DMS114 treated with DMSO at 0.1 percent for 48 hours (cell line): ENCODE data around the gene MAN2A2.
"Not testable (repeated sequence)": the region's sequence is repeated elsewhere in the genome, so short reads cannot be mapped to it uniquely, and the experiment has no call there.

Experiments used
- DNase-seq: peaks from one replicate; lab custom pipeline; 2025; ENCODE audit not compliant: unreplicated experiment; lab: John Stamatoyannopoulos, UW

MAN2A2 gene

DNA sequence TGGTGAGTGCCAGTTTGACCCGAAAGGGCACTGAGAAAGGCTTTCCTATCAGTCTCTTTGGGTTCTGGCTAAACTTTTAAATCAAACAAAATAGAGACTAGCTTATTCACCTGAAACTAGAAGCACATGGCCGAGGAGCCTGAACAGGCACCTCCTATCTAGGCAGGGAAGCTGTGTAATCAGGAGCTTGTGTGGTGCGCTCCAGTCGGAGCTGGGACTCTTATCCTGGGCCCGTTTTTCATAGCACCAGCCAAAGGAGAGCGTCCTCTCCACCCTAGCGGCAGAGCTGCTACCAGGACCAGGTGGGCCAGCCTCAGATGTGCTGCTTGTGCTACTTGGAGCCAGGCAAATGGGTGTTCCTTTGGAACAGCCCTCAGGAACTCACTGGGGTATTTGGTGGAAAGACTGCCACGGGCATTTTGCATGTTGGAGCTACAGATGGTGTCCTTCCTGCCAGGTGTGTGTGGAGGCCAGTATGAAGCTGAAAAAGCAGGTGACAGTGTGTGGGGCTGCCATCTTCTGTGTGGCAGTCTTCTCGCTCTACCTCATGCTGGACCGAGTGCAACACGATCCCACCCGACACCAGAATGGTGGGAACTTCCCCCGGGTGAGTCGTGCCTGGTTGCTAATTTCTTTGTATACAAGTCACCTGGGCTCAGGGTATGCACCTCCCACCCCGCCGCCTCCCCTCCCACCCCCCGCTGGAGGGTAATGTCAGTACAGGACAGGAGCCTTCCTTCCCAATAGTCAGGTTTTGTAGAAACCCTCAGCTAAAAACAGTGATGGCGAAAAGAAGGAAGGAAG is 833 bp downstream of the MAN2A2 start:
- no peak for DNase-seq

DNA sequence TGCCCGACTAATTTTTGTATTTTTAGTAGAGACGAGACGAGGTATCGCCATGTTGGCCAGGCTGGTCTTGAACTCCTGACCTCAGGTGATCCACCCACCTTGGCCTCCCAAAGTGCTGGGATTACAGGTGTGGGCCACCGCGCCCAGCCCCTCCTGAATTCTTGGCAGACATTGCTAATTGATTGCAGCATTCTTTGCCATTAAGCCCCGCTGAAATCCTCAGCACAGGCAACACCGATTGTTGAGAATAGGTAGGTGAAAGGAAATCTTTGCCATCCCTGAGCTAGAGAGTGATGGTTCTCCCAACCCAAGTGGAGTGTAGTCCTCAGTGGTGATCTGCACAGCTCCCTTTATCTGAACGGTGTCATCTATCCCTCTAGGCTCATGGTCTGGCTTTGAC is 1.6 kb downstream of the MAN2A2 start:
- no peak for DNase-seq

DNA sequence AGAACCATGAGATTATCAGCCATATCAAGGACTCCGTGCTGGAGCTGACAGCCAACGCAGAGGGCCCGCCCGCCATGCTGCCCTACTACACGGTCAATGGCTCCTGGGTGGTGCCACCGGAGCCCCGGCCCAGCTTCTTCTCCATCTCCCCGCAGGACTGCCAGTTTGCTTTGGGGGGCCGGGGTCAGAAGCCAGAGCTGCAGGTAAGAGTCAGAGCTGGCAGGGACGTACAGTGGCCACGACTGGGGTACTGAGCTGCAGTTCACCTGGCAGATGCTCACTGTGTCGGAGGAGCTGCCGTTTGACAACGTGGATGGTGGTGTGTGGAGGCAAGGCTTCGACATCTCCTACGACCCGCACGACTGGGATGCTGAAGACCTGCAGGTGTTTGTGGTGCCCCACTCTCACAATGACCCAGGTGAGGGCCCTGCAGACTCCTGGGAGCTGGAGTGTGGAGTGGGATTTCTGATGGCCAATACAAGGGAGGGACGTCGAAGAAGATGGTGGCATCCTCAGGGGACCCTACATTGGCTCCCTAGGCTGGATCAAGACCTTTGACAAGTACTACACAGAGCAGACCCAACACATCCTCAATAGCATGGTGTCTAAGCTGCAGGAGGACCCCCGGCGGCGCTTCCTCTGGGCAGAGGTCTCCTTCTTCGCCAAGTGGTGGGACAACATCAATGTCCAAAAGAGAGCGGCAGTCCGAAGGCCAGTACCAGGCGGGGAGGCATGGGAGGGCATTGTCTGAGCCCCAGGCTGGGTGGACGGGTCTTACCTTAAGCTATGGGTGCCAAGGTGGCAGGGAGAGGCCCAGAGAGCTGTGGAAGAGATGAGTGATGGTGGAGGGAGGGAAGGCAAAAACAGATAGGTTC is 2.4 kb downstream of the MAN2A2 start:
- DNase-seq = no peak

DNA sequence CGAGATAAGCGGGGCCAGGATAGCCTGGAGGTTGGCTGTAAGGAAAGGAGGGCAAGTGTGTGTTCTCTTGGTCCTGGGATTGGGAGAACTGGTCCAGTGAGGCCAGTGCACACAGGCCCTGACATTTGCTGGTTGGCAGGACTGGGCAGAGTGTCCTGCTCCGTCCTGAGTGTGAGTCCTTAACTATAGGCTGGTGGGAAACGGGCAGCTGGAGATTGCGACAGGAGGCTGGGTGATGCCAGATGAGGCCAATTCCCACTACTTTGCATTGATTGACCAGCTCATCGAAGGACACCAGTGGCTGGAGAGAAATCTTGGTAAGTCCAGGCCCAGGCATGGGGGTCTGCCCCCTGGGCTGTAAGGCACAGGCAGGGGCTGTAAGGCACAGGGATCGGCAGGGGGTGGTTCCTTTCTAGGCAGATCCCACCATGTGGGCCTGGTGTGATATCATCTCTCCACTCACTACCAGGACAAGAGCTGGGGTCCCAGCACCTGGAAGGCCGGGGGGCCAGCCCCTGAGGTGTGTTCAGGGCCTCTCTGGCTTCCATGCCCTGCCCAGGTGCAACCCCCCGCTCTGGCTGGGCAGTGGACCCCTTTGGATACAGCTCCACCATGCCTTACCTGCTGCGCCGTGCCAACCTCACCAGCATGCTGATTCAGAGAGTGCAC is 3.2 kb downstream of the MAN2A2 start:
- DNase-seq = no peak

DNA sequence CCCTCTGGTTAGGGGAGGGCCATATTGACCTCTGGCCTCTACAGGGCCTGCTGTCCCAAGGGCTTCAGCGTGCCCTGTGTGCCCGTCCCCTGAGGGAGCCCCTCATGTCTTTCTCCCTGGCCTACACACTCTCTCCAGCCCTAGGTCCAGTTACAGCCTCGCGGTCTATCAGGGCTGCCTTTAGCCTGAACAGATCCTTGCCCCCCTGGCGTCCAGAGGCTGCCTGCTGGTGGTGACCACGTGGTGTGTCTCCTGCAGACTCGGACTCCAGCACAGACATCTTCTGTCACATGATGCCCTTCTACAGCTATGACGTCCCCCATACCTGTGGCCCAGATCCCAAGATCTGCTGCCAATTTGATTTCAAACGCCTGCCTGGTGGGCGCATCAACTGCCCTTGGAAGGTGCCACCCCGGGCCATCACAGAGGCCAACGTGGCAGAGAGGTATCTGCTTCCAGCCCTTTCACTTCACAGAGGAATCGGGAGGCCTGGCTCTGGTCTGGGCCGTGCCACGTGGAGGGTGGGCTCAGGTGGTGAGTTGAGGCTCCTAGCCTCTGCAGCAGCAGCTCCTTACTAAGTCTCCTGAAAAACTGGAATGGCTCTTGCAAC is 4.1 kb downstream of the MAN2A2 start:
- DNase-seq = no peak

DNA sequence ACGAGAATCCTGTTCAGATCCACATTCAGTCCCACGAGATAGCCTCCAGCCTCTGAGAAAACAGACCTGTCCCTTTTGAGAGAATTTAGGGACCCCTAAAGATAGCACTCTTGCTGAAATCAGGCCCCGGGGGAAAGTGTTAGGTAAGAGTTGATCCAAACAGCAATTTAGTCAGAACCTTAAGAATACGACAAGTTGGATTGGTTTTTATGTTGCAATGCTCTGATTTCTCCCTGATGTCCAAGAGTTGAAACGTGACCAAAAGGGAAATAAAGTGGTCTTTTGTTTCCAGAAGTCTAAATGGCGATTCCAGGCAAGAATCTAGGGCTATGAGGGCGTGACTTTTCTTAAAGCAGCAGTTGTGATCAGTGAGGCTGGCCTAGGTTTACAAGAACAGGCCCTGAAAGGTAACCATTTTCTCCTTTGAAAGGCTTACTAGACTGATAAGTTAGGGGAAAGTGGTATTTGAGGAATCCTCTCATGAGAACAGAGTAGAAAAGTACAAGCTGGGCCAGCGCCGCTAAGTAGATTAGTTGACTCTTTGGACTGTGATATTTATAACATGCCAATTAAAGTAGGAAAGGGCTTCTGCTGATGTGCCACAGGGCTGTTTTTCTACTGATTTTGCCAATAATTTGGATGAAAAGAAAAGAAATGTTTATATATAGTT is 4.9 kb downstream of the MAN2A2 start:
- no peak for DNase-seq

DNA sequence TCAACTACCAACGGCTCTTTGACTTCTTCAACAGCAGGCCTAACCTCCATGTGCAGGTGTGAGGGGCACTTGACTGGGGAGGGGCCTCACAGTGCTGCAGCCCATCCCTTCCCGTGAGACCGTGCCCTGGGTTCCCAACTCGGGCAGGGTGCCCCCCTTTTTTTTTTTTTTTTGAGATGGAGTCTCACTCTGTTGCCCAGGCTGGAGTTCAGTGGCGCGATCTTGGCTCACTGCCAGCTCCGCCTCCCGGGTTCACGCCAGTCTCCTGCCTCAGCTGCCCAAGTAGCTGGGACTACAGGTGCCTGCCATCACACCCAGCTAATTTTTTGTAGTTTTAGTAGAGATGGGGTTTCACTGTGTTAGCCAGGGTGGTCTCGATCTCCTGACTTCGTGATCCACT is 6.3 kb downstream of the MAN2A2 start:
- not testable (repeated sequence) for DNase-seq

DNA sequence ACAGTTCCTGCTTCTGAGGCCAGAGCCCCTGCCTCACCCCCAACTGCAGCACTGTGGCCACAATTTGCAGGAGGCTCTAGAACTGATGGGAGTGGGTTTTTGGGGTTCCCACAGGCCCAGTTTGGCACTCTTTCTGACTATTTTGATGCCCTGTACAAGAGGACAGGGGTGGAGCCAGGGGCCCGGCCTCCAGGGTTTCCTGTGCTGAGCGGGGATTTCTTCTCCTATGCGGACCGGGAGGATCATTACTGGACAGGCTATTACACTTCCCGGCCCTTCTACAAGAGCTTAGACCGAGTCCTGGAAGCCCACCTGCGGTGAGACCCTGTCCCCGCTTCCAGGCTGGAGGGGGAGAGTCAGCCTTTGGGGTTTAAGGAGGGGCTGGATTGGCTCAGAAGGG is 6.9 kb downstream of the MAN2A2 start:
- no peak for DNase-seq

DNA sequence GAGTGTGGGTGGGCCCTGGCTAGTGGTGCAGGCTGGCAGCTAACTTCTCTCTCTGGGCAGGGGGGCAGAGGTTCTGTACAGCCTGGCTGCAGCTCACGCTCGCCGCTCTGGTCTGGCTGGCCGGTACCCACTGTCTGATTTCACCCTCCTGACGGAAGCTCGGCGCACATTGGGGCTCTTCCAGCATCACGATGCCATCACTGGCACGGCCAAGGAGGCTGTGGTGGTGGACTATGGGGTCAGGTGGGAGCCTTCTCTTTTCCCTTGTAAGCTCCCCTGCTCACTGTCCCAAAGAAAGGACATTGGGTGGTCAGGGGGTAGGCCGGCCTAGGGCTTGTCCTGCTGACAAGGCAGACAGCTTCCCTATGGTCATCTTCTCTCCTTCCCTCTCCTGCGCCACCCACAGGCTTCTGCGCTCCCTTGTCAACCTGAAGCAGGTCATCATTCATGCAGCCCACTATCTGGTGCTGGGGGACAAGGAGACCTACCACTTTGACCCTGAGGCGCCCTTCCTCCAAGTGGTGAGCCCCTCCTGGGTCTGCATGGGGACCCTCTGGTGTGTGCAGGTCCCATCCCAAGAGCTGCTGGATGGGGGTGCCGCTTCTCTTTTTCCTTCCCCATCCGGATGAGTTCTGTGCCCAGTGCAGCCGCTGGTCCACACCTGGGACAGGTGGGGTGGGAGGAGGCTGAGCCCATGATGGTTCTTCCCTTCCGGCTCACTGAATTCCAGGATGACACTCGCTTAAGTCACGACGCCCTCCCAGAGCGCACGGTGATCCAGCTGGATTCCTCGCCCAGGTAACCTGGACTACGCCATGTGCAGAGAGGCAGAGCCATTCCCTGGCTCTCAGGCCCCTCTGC is 7.6 kb downstream of the MAN2A2 start:
- no peak for DNase-seq

DNA sequence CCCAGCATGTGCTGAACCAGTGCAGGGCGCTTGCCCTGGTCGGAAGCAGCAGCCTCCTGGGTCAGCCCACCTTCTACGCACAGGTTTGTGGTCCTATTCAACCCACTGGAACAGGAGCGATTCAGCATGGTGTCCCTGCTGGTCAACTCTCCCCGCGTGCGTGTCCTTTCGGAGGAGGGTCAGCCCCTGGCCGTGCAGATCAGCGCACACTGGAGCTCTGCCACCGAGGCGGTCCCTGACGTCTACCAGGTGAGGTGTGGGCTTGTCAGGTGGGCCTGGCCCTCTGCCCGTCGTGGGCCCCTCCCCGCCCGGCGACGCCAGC is 8.2 kb downstream of the MAN2A2 start:
- no peak for DNase-seq

DNA sequence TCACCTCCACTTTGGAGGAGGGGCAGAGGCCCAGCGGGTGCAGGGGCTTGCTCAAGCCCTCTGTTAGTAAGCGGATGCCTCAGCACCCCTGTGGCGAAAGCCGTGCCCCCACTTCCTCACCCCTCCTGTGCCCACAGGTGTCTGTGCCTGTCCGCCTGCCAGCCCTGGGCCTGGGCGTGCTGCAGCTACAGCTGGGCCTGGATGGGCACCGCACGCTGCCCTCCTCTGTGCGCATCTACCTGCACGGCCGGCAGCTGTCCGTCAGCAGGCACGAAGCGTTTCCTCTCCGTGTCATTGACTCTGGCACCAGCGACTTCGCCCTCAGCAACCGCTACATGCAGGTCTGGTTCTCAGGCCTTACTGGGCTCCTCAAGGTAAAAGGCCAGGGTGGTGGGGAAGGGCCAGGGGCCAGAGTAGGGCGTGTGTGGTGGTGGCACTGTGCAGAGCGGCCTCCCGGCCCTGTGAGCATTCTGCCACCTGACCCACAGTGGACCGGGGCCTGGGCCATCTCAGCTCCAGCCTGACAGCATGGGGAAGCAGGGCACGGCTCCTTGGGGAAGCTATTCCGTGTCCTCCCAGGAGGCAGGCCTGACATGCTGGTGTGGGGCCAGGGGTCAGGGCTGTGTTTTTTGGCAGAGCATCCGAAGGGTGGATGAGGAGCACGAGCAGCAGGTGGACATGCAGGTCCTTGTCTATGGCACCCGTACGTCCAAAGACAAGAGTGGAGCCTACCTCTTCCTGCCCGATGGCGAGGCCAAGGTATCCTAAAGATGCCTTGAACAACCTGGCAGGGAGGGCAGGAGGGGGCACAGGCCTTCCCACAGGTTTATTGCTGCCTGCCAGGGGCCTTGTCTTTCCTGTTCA is 9.0 kb downstream of the MAN2A2 start:
- no peak for DNase-seq

DNA sequence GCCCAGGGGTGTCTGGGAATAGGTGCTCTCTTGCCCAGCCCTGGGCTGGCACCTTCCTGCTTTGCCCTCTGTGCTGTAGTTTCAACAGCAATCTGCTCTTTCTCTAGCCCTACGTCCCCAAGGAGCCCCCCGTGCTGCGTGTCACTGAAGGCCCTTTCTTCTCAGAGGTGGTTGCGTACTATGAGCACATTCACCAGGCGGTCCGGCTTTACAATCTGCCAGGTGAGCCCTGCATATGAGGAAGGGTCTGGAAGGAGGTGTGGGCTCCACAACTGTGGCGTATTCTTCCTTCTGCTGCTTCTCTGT is 9.6 kb downstream of the MAN2A2 start:
- no peak for DNase-seq

DNA sequence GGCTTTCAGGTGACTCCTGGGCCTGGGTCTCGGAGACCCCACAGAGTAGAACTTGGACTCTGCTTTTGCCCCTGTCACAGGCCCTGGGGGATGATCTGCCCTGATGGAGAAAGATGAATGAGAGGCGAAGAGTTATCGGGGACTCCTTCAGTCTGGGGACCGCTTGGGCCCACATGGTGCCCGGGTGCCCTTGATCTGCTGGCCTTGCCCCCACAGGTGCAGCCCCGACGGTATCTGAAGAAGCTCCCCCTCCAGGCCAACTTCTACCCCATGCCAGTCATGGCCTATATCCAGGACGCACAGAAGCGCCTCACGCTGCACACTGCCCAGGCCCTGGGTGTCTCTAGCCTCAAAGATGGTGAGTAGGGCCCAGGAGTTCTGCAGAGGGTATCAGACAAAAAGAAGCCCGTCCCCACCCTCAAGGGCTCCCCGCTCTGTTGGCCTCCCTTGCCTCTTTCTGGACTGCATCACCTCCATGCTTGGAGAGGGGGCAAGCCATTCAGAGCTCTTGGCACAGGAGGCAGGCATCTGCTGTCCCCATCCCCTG is 10.4 kb downstream of the MAN2A2 start:
- no peak for DNase-seq

DNA sequence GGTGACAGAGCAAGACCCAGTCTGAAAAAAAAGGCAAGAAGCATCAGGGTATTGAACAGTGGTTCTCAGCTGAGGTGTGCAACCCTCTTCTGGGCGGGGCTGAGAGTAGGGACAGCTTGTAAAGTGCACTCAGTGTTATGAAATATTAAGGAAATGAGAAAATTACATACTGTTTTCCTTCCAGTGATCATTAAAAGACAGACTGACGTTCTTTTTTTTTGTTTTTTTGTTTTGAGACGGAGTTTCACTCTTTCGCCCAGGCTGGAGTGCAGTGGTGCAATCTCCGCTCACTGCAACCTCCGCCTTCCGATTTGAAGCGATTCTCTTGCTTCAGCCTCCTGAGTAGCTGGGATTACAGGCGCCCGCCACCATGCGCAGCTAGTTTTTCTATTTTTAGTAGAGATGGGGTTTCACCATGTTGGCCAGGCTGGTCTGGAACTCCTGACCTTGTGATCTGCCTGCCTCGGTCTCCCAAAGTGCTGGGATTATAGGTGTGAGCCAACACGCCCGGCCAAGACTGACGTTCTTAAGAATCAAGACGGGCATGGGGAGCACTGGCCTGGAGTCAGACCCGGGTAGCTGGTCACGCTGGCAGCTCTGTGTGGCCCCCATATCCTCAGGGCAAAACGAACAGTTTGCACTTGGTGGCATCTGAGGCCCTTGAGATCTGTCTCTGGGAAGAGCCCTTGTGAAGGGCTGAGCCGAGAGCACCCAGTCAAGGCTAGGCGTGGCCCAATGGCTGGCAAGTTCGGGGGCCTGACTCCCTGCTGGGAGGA is 11.4 kb downstream of the MAN2A2 start:
- no peak for DNase-seq

DNA sequence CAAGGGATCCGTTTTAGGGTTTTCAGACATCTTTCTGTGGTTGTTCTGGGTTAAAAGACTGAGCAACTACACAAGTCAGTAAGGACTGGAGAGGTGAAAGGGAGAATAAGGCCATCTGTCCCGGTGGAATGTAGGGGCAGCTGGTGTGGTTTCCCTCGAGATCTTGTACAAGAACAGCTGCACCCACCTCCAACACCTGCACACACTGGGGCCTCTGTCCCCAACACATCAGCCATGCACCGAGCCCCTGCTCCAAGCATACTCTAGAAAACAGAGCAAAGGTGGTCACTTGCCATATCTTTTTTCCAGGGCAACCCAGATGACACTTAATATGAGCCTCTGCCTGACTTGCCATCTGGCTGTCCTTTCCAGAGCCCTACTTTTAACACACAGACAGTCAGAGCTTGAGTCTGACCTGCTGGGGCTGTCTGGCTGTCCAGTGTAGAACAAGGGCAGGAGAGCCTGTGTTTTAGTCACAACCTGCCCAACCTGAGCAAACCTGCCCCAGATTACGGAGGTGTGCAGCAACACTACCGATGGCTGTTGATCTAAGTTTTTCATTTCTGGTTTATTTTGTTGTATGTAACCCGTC is 12.2 kb downstream of the MAN2A2 start:
- DNase-seq = no peak

DNA sequence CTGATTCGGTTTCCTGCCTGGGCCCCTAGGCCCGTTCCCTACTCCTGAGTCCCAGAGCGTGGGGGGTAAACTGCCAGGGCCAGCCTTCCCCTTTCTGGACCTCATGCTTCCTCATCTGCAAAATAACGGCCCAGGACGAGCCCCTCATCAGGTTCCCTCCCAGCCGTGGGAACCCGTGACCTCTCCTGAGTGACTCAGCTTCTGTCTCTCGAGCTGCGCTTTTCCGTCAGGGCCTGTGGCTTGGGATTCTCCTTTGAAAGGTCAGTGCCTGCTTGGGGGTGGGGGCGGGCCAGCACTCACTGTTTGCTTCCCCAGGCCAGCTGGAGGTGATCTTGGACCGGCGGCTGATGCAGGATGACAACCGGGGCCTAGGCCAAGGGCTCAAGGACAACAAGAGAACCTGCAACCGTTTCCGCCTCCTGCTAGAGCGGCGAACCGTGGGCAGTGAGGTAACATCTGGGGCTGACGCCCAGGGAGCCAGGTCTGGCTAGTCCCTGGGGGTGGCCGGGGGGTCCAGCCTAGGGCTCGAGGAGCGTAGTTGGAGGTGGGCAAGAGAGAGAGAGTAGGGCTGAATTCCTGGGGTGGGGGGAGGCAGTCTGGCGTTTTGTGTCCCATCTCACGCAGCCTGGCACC is 12.8 kb downstream of the MAN2A2 start:
- DNase-seq = no peak

DNA sequence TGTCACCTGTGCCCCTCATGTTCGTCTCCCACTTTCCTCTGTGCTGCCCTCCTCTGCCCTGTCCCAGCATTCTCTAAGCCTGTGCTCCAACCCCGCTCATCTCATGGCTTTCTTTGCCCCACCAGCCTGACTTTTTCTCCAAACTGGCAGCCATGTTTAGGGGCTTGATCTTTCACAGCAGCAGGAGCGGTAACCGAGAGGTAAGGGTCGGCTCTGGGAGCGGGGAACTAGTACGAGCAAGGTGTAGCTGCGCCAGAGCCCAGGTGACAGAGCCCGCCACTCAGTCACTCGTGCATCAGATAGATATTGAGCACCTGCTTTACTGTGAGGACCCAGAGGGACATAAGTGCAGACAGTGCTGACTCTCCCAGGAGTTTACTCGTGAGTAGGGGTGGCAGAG is 13.4 kb downstream of the MAN2A2 start:
- no peak for DNase-seq
